GM19324 (cell line): ENCODE results near the gene BABAM2.
"Not testable (repeated sequence)": the region's sequence is repeated elsewhere in the genome, so short reads cannot be mapped to it uniquely, and the experiment has no call there.

Experiments used
- ATAC-seq: cut with Tn5 transposase; IDR thresholded peaks from one replicate; pipeline ENCODE4 v1.9.1; 2021; ENCODE audit warnings: mild to moderate bottlenecking, moderate library complexity; ENCODE audit not compliant: unreplicated experiment, low FRiP score

The BABAM2 gene

DNA sequence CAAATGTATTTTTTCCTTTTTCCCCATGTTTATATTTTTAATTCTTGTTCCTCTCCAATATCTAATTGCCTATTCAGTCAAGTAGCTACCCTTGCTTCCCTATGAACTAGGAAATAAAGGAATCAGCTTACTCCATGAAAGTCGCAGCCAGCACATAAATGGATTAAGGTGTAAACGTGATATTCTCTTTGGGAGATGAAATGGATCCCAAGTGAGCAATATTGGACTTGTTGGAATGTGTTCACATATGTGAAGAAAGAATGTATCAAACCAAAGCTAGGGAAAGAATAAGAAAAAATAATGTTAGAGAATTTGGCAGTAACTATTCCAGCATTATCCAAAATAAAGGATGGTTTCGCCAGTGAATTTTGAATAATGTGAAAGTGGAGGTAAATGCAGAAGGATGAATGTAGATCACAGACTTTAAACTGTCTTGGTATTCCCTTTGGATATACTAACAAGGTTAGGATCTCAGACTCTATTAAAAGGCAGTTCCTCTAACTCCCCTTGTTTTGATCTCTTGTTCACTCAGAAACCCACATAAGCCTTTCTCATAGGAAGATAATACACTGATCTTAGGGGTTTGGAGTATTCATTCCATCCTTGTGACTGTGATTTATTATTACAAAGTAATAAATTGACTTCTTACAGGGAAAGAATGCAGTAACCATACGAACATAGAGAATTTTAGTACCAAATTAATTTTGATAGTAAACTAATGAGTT is 208.1 kb downstream of the BABAM2 start:
- no peak for ATAC-seq

- ATAC-seq: no peak
Observed at GRCh38 chr2:28101123-28101522, 210.6 kb downstream of the BABAM2 start.

- ATAC-seq: no peak
Observed at GRCh38 chr2:28101892-28102291, 211.4 kb downstream of the BABAM2 start.

DNA sequence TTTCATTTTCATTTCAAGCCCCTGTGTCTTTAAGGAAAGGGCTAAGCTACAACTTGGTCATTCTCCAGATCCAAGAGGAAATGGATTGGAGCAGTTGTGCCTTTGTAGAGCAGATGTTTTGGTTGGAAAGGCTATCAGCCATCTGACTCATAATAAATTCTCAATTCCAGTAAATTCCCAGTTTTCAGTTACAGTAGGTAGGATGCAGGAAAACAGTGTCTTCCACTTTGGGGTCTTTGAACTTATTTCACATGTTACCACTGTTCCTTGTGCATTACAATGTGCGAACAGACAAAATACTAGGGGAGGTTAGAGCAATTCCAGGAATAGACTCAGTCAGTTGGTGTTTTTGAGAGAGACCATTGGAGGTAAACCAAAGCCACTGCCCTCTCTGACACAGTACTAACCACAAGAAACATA is 211.9 kb downstream of the BABAM2 start:
- ATAC-seq: no peak

DNA sequence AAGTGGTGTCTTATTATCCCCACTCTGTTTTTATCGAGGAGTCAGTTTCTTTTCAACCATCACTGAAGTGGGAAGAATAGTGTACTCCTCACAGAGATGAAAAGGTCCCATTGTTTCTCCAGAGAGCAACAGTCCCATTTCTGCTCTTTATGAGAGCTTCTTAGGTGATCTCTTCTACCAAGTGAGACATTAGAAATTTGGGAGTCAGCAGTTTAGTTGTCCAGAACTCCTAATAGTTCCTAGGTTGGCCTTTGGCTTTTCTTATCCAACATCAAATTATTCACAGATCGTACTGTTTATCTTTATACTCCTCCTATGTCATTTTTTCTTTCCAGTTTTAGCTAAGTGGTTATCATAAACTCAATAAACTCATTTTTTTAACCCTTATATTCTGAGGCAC is 213.1 kb downstream of the BABAM2 start:
- ATAC-seq: no peak

- ATAC-seq: no peak
Observed at GRCh38 chr2:28108143-28108542, 217.6 kb downstream of the BABAM2 start.

DNA sequence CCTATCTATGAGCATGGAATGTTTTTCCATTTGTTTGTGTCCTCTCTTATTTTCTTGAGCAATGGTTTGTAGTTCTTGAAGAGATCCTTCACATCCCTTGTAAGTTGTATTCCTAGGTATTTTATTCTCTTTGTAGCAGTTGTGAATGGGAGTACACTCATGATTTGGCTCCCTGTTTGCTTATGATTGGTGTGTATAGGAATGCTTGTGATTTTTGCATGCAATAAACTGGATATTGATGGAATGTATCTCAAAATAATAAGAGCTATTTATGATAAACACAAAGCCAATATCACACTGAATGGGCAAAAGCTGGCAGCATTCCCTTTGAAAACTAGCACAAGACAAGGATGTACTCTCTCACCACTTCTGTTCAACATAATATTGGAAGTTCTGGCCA is 223.2 kb downstream of the BABAM2 start:
- ATAC-seq: not testable (repeated sequence)

DNA sequence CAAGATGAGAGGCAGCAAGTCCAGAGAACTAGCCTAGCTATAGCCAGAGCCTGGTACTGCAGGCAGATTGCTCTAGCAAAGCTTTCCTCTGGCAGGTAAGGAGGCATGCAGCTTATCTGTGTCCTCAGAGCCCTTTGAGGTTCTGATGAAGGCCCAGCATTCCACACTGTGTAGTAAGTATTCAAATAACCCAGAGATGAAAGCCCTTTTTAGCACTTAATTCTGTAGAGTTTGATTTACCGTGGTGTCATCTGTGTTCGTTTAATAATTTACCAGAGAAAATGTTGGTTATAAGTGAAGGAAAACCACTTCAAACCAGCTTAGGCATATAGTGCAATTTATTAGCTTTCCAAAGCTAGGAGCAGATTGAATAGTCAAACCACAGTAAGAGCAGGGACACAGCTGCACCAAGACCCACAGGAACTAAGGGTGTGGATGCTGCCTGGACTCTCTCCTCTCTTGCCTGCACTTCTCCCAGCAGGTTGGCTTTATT is 226.6 kb downstream of the BABAM2 start:
- no peak for ATAC-seq

- no peak for ATAC-seq
Observed at GRCh38 chr2:28119631-28120030, 229.1 kb downstream of the BABAM2 start.

- ATAC-seq: no peak
Observed at GRCh38 chr2:28128281-28128950, 237.9 kb downstream of the BABAM2 start.

- ATAC-seq: no peak
Observed at GRCh38 chr2:28129955-28130695, 239.6 kb downstream of the BABAM2 start.

DNA sequence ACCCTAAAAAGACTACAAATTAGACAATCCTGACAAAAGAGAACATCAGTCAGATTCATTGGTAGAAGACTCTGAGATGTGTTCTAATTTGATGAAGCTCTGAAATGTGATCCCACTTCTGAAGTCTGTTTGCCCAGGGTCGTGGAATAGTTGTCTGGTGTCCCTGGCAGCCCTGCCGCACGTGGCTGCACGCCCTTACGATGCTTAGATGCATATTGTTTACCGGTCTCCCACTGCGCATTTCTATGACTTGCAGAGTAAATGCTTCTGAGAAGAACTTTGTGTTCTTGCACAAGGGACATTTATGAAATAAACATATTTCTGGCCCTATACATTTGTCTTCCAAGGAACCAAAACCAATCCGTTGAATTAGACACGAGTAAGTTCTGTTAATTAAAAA is 243.2 kb downstream of the BABAM2 start:
- no peak for ATAC-seq

DNA sequence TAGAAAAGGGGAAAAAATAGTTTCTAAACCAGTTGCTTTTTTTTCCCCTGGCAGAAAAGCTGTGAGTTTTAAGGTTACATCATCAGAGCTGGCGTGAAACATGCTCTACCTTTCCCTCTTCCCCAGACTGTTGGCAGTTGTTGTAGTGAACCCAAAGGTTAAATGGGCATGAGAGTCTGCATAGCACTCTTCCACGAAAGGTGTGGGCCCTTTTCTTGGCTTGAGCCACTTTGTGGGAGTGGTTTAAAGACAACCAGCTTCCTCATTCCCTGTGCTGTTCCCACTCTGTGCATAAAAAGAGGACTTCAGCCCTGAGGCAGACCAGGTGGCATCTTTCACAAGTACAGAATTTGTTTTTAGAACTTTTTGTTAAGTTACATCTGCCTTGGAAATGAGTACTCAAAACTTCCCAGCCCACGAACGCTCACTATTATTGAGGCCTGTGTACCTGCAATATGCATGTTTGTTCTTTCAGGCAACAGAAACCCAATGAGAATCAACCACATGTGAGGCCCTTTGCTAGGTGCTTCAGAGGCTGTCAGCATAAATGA is 243.8 kb downstream of the BABAM2 start:
- no peak for ATAC-seq

- ATAC-seq: no peak
Observed at GRCh38 chr2:28134857-28135256, 244.3 kb downstream of the BABAM2 start.

DNA sequence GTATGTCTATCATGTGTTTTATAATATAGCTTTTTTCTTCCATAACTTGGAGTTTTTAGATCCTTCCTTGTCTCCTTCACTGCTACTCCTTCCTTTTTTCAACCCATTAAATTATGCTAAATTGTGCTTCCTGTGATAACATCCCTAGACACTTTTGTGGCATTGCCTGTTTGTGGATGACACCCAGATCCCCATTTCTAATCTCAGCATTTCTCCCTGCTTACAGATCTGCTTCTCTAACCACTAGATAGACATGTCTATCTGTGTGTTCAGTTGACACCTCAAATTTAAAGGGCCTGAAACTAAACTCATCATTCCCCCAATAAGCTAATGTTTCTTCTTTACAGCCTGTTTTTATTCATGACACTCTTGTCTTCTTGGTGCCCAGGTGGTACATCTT is 244.8 kb downstream of the BABAM2 start:
- ATAC-seq: no peak

DNA sequence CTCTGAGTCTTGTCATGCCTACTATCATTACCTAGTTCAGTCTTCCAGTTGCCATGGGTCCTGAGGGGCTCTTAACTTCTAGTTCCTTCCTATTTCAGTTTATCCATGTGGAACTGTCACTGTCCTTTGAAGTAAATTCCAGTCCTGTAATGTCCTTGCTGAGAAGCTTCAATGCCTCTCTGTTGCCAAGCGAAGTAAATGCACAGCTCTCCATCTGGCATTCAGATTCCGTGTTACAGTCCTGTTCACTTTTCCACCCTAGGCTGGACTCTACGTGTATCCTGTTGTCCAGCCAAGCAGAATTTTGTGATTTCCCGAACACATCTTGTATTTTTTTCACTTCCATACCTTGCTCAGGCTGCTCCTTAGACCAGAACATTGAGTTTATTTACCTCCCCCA is 245.3 kb downstream of the BABAM2 start:
- ATAC-seq: no peak

- no peak for ATAC-seq
Observed at GRCh38 chr2:28136556-28136955, 246.0 kb downstream of the BABAM2 start.

- no peak for ATAC-seq
Observed at GRCh38 chr2:28137221-28137620, 246.7 kb downstream of the BABAM2 start.

DNA sequence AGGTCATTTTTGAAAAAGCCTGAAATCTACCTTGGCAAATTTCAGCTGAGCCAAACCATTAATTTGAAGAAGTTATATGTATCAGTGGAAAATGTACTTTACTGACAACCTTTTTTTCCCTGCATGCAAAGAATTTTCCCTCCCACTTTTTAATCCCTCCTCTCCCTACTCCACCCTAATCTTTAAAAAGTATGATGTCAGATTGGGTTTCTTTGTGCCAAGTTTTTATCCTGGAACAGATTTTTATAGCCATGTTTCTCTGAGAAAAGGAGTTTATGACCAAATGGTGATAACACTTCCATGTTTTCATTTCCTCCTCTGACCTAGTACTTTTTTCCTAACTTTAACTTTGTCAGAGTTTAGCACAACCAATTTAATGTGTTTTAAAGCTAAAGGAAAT is 251.9 kb downstream of the BABAM2 start:
- ATAC-seq: no peak

- no peak for ATAC-seq
Observed at GRCh38 chr2:28148000-28148399, 257.5 kb downstream of the BABAM2 start.

- no peak for ATAC-seq
Observed at GRCh38 chr2:28148566-28148965, 258.0 kb downstream of the BABAM2 start.
